GM12872 (cell line): ENCODE results near the gene BBS7.

Experiments
- TF ChIP-seq, protein P1 (sequence below): IDR thresholded peaks from 3 replicates; pipeline ENCODE4 v1.5.1; 2011; ENCODE audit warnings: low read depth, mild to moderate bottlenecking, low read length, moderate library complexity; ENCODE audit not compliant: insufficient read depth

Gene BBS7

DNA sequence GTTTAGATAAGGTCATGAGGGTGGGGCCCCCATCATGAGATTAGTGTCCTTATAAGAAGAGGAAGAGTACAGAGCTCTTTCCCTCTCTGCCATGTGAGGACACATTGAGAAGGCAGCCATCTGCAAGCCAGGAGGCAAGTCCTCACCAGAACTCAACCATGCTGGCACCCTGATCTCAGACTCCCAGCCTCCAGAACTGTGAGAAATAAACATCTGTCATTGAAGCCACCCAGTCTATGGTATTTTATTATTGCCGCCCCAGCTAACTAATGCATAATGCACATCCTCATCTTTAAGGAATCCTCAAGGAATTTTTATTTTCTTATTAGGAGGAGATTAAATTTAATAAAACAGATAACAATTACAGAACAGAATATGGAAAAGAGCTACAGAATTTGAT lies 85.9 kb downstream of the BBS7 start:
- TF ChIP-seq, protein P1, sequence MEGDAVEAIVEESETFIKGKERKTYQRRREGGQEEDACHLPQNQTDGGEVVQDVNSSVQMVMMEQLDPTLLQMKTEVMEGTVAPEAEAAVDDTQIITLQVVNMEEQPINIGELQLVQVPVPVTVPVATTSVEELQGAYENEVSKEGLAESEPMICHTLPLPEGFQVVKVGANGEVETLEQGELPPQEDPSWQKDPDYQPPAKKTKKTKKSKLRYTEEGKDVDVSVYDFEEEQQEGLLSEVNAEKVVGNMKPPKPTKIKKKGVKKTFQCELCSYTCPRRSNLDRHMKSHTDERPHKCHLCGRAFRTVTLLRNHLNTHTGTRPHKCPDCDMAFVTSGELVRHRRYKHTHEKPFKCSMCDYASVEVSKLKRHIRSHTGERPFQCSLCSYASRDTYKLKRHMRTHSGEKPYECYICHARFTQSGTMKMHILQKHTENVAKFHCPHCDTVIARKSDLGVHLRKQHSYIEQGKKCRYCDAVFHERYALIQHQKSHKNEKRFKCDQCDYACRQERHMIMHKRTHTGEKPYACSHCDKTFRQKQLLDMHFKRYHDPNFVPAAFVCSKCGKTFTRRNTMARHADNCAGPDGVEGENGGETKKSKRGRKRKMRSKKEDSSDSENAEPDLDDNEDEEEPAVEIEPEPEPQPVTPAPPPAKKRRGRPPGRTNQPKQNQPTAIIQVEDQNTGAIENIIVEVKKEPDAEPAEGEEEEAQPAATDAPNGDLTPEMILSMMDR: no peak

DNA sequence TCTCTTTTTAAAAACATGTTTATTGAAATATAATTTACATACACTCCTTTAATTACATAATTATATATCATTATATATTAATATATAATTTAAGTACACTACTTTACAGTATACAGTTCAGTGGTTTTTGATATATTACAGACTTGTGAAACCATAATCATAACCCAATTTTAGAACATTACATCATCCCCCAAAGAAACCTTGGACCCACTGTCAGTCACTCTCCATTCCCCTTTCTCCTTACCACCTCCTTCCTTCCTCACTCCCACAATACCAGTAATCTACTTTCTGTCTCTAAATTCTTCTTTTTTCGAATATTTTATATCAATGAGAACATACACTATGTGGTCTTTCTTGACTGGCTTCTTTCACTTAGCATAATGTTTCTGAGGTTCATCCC lies 87.1 kb downstream of the BBS7 start:
- TF ChIP-seq, protein P1: no peak

DNA sequence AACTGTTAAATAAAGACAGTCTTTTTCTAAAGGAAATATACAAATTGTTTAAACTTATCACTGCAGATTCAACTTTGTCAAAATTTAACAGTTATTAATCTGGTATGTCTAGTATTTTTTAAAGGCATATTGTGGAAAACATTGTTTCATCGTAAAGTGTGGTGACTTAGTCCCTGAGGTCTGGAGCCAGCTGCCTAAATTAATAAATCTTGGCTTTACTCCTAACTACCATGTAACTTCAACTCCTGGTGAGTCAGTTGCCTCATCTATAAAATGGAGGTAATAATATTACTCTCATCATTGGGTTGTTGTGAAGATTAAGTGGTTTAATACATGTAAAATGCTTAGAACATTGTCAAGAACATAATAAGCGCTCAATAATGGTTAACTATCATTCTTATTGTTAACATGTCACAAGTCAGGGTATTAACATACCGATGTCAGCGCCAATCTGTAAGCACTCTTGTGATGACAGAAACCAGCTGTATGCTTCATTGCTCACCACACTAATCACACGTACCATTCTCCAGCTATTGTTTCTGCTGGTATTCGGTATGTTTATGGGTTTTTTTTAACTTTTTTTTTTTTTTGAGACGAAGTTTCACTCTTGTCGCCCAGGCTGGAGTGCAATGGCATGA lies 91.2 kb downstream of the BBS7 start:
- TF ChIP-seq, protein P1: no peak

DNA sequence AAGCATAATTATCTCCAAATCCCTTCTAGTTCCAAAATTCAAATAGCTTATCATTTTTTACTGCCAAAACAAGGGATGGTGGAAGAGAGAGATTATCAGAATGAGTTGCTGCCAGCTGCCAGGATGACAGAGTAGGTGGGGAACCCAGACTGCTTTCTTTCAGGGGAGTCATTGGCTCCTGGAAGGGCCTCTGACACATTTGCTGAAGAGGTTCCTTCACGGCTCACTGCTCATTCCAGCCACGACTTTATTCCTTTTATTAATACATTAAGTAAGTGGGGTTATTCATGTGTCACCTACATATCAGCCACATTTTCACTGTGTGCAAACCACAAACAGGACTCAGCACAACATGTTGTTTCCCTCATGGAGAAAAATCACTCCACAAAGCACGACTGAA lies 92.6 kb downstream of the BBS7 start:
- TF ChIP-seq, protein P1: no peak

DNA sequence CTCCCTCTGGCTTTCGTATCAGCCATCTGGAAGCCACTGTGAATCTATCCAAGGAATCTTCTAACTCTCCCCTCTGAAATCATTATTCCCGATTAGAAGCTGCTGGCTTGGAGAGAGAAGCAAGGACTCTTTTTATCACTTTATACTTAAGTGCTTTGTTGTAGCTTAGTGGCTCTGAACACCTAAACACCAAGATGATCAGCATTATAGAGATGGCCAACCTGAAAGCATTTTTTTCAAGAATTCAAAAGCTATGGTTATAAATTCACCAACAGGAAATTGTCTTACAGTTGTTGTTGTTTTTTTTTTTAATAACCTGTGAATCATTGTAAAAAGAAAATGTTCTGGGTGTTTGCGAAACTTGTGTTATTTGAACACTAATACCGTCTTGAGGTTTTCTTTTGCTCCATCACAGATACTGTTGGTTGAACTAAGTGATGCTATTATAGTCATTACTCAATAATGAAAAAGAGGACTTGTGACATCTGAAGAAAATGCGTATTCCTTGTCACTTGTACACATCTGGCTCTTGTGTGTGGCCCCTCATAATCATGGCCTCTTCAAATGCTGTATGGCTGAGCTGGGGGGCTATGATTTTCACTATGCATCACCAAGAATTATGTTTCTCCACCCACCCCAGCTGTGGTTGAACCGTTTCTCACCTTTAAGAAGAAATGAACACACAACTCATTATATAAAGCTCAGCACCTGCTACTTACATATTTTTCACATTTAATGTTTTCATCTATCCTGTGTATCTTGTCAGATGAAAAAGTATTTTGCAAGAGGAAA lies 93.5 kb downstream of the BBS7 start:
- TF ChIP-seq, protein P1: no peak
